HCT116 (cell line): ENCODE results near the gene NHLRC4. TPM values are rescaled to one million over a fixed set of nuclear protein-coding genes. Genes with fewer than 3 reads are reported as not detected.

ENCODE experiments used
- ATAC-seq: fragments of 200-7000 bp; cut with Tn5 transposase; 2 replicates; pipeline ENCODE4 v1.9.1; 2020; ENCODE audit warnings: mild to moderate bottlenecking, moderate library complexity
- BruUV-seq: library from RNA; stranded (reverse); fragments of 400-500 nt; replicated peaks from 2 replicates; lab custom pipeline; 2021; lab: Mats Ljungman, UMichigan
- CTCF ChIA-PET: fragments of 300-600 bp; sonication (Branson Sonifier 250); formaldehyde crosslinking; loops from one replicate; lab custom pipeline; 2021; ENCODE audit warnings: antibody characterized with exemption; lab: Charles Lee
- POLR2A ChIA-PET: fragments of 300-600, 350-600 bp; sonication (Branson Sonifier 250); formaldehyde crosslinking; loops from one replicate; lab custom pipeline; 2021; ENCODE audit warnings: antibody characterized with exemption; lab: Charles Lee
- RAD21 ChIA-PET, 2 experiments: fragments of 300-600 bp; sonication (Branson Sonifier 250); formaldehyde crosslinking; loops; one replicate each; lab custom pipeline; 2023; ENCODE audit warnings: low total read pairs in 2 of 2; ENCODE audit not compliant: uncharacterized antibody in 2 of 2, unreplicated experiment in 2 of 2, low non-redundant PET in 1 of 2; lab: Charles Lee
- DNase-seq: peaks from one replicate; pipeline ENCODE4 v3.0.0-alpha.2; 2010; ENCODE audit warnings: low read depth, low spot score
- H2AFZ ChIP-seq: fragments of 200-600 bp; shearing (Covaris generic), sonication (generic); 2 replicates; pipeline ENCODE4 v1.6.1; 2017; ENCODE audit warnings: low read depth, mixed run types, mixed read lengths, antibody characterized with exemption, low read length; ENCODE audit not compliant: poor library complexity, severe bottlenecking
- H3K27ac ChIP-seq: 2 replicates; pipeline ENCODE4 v1.5.1; 2012; ENCODE audit warnings: low read depth, low read length
- H3K27me3 ChIP-seq: fragments of 200-600 bp; sonication (generic); 2 replicates; pipeline ENCODE4 v1.6.1; 2016; ENCODE audit warnings: mixed run types, low read length, mixed read lengths; ENCODE audit not compliant: insufficient read depth
- H3K36me3 ChIP-seq, 2 experiments: fragments of 200-500 bp in 1 of 2; fragments of 200-600 bp in 1 of 2; sonication (Bioruptor generic) in 1 of 2; sonication (generic) in 1 of 2; 2 replicates each; pipeline versions ENCODE4 v1.5.1 to v1.6.1; 2014 to 2016; ENCODE audit warnings: low read length in 2 of 2, inconsistent platforms in 1 of 2, mixed read lengths in 1 of 2, mixed run types in 1 of 2; ENCODE audit not compliant: insufficient read depth in 2 of 2, control insufficient read depth in 1 of 2
- H3K4me1 ChIP-seq, 2 experiments: fragments of 200-600 bp in 1 of 2; sonication (generic) in 1 of 2; 2 replicates each; pipeline versions ENCODE4 v1.5.1 to v1.6.1; 2012 to 2017; ENCODE audit warnings: low read length in 2 of 2, inconsistent platforms in 1 of 2, mild to moderate bottlenecking in 1 of 2, mixed read lengths in 1 of 2, mixed run types in 1 of 2, moderate library complexity in 1 of 2; ENCODE audit not compliant: insufficient read depth in 2 of 2, control insufficient read depth in 1 of 2
- H3K4me2 ChIP-seq: fragments of 200-600 bp; sonication (generic); 2 replicates; pipeline ENCODE4 v1.6.1; 2017; ENCODE audit warnings: mixed run types, low read length, mixed read lengths
- H3K4me3 ChIP-seq, 2 experiments: fragments of 200-600 bp in 1 of 2; sonication (generic) in 1 of 2; replicated peaks in 1 of 2; 2 replicates each; pipeline ENCODE4 v1.5.1; 2011 to 2016; ENCODE audit warnings: low read length in 2 of 2, control low read depth in 1 of 2, low read depth in 1 of 2, mild to moderate bottlenecking in 1 of 2, mixed read lengths in 1 of 2, mixed run types in 1 of 2
- H3K79me2 ChIP-seq: fragments of 200-600 bp; sonication (generic); 2 replicates; pipeline ENCODE4 v1.6.1; 2017; ENCODE audit warnings: mild to moderate bottlenecking, mixed run types, low read length, moderate library complexity, mixed read lengths; ENCODE audit not compliant: insufficient read depth
- H3K9ac ChIP-seq: fragments of 200-600 bp; sonication (generic); 2 replicates; pipeline ENCODE4 v1.6.1; 2016; ENCODE audit warnings: low read length, mixed read lengths
- H3K9me2 ChIP-seq: fragments of 200-600 bp; sonication (generic), shearing (Covaris generic); 2 replicates; pipeline ENCODE4 v1.6.1; 2017; ENCODE audit warnings: mixed run types, mild to moderate bottlenecking, moderate library complexity; ENCODE audit not compliant: insufficient read depth
- H3K9me3 ChIP-seq, 2 experiments: fragments of 200-500 bp in 1 of 2; fragments of 200-600 bp in 1 of 2; sonication (Bioruptor generic) in 1 of 2; sonication (generic) in 1 of 2; 2 replicates each; pipeline ENCODE4 v1.6.1; 2014 to 2017; ENCODE audit warnings: low read length in 2 of 2, mixed read lengths in 2 of 2, inconsistent platforms in 1 of 2, low read depth in 1 of 2, mild to moderate bottlenecking in 1 of 2, mixed run types in 1 of 2, moderate library complexity in 1 of 2; ENCODE audit not compliant: control insufficient read depth in 1 of 2, insufficient read depth in 1 of 2
- H4K20me1 ChIP-seq: fragments of 200-600 bp; sonication (generic), shearing (Covaris generic); 2 replicates; pipeline ENCODE4 v1.6.1; 2017; ENCODE audit warnings: mixed run types, mild to moderate bottlenecking, moderate library complexity; ENCODE audit not compliant: insufficient read depth
- ATF3 ChIP-seq: IDR thresholded peaks from 2 replicates; pipeline ENCODE4 v1.6.1; 2012
- CBX3 ChIP-seq: IDR thresholded peaks from 2 replicates; pipeline ENCODE4 v1.6.1; 2012; ENCODE audit warnings: low read depth
- CTCF ChIP-seq, 3 experiments: fragments of 200-600 bp in 1 of 3; sonication (generic) in 1 of 3; IDR thresholded peaks in 2 of 3; conservative IDR thresholded peaks in 1 of 3; 2 replicates each; pipeline ENCODE4 v1.5.1; 2012 to 2017; ENCODE audit warnings: low read depth in 2 of 3, low read length in 2 of 3, antibody characterized with exemption in 1 of 3, borderline replicate concordance in 1 of 3, control low read depth in 1 of 3, mild to moderate bottlenecking in 1 of 3, mixed read lengths in 1 of 3, mixed run types in 1 of 3, moderate library complexity in 1 of 3; ENCODE audit not compliant: insufficient read depth in 1 of 3
- EGR1 ChIP-seq: IDR thresholded peaks from 2 replicates; pipeline ENCODE4 v1.6.1; 2012; ENCODE audit warnings: low read depth
- ELF1 ChIP-seq: IDR thresholded peaks from 2 replicates; pipeline ENCODE4 v1.6.1; 2012; ENCODE audit warnings: low read depth, borderline replicate concordance
- EZH2phosphoT487 ChIP-seq: fragments of 200-600 bp; IDR thresholded peaks from 2 replicates; pipeline ENCODE4 v1.6.1; 2018; ENCODE audit warnings: antibody characterized with exemption, borderline replicate concordance
- FOSL1 ChIP-seq: IDR thresholded peaks from 2 replicates; pipeline ENCODE4 v1.6.1; 2012; ENCODE audit warnings: low read depth
- JUND ChIP-seq: IDR thresholded peaks from 2 replicates; pipeline ENCODE4 v1.6.1; 2012
- POLR2A ChIP-seq: IDR thresholded peaks from 2 replicates; pipeline ENCODE4 v1.7.0; 2011; ENCODE audit warnings: borderline replicate concordance; ENCODE audit not compliant: insufficient read depth, insufficient read length; ENCODE audit errors: extremely low read depth
- POLR2AphosphoS5 ChIP-seq: IDR thresholded peaks from 2 replicates; pipeline ENCODE4 v1.6.1; 2011; ENCODE audit warnings: mild to moderate bottlenecking, low read depth, low read length, moderate library complexity
- RAD21 ChIP-seq: IDR thresholded peaks from 2 replicates; pipeline ENCODE4 v1.6.1; 2012; ENCODE audit warnings: low read depth, mild to moderate bottlenecking
- SP1 ChIP-seq: IDR thresholded peaks from 2 replicates; pipeline ENCODE4 v1.6.1; 2012; ENCODE audit warnings: low read depth
- TCF7L2 ChIP-seq: IDR thresholded peaks from 2 replicates; pipeline ENCODE4 v1.7.0; 2011; ENCODE audit warnings: borderline replicate concordance, inconsistent platforms; ENCODE audit not compliant: insufficient read depth, insufficient read length; ENCODE audit errors: extremely low read depth
- intact Hi-C: fragments of 100-400 bp; cut with micrococcal nuclease; formaldehyde crosslinking; loops from 2 replicates; pipeline ENCODE4 v1.10.0; 2022
- total RNA-seq: library from RNA; stranded (reverse); gene quantifications from one replicate; pipeline ENCODE4 v1.2.1, GENCODE V29; 2021; ENCODE audit not compliant: unreplicated experiment
- TF ChIP-seq, protein P1 (sequence below): IDR thresholded peaks from 2 replicates; pipeline ENCODE4 v1.6.1; 2011; ENCODE audit warnings: mild to moderate bottlenecking, low read length, moderate library complexity; ENCODE audit not compliant: insufficient replicate concordance; ENCODE audit errors: extremely low read depth

NHLRC4 gene
- total RNA-seq, 1 experiment from 2014 or later: 0.22 TPM

GRCh38 chr16:518858-519257 is 47.9 kb upstream of the NHLRC4 start:
- no peak overlapping the region for H3K4me3 ChIP-seq
- no peaks in the 10 kb centered on the region for H3K4me1 ChIP-seq
- no peaks in the 10 kb centered on the region for H4K20me1 ChIP-seq
- H3K79me2 ChIP-seq: no peaks in the 10 kb centered on the region
- H3K36me3 ChIP-seq: no peaks in the 10 kb centered on the region; a peak in 1 of 4 replicates
- ChIA-PET POLR2A (no interaction called here), CTCF (no interaction called here), RAD21 (interaction anchor here in 1 of 2 experiments (0.6 kb wide), 1 partner anchor 127 kb away, joined by 3 read pairs; no protein-coding TSS in a partner anchor)
- no peaks in the 10 kb centered on the region for H3K9me2 ChIP-seq
- no peak overlapping the region for H3K9ac ChIP-seq
- no TSS peak for BruUV-seq
- DNase-seq: no peak
- ATAC-seq: no peak
- no peaks in the 10 kb centered on the region for H3K9me3 ChIP-seq
- H3K27me3 ChIP-seq: no peaks in the 10 kb centered on the region
- intact Hi-C loops: no loop called here
- H2AFZ ChIP-seq: no peak overlapping the region
- H3K27ac ChIP-seq: no peak overlapping the region
- TF ChIP-seq ATF3 (no peak), RAD21 (no peak), EGR1 (no peak), POLR2A (no peak), POLR2AphosphoS5 (no peak), EZH2phosphoT487 (no peak), ELF1 (no peak), TCF7L2 (no peak), JUND (no peak), CBX3 (no peak), CTCF (IDR thresholded peaks at IDR 0.05 in 2 of 3, conservative IDR thresholded peaks at IDR 0.05 in 1 of 3; ENCODE audit: borderline replicate concordance in 1 of 3, insufficient read depth in 1 of 3, low read depth in 2 of 3, low read length in 2 of 3) (no peak), SP1 (no peak), FOSL1 (no peak)
- TF ChIP-seq, protein P1, sequence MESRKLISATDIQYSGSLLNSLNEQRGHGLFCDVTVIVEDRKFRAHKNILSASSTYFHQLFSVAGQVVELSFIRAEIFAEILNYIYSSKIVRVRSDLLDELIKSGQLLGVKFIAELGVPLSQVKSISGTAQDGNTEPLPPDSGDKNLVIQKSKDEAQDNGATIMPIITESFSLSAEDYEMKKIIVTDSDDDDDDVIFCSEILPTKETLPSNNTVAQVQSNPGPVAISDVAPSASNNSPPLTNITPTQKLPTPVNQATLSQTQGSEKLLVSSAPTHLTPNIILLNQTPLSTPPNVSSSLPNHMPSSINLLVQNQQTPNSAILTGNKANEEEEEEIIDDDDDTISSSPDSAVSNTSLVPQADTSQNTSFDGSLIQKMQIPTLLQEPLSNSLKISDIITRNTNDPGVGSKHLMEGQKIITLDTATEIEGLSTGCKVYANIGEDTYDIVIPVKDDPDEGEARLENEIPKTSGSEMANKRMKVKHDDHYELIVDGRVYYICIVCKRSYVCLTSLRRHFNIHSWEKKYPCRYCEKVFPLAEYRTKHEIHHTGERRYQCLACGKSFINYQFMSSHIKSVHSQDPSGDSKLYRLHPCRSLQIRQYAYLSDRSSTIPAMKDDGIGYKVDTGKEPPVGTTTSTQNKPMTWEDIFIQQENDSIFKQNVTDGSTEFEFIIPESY: no peak
- no peak overlapping the region for H3K4me2 ChIP-seq
